OCI-LY1 (cell line): ENCODE measurements around the gene NATD1.

Experiments used
- H2AFZ ChIP-seq: fragments of 200-600 bp; sonication (generic), shearing (Covaris generic); 2 replicates; pipeline ENCODE4 v1.6.0; 2014; ENCODE audit warnings: antibody characterized with exemption, mild to moderate bottlenecking, low read length
- H3F3A ChIP-seq: fragments of 200-600 bp; sonication (generic), shearing (Covaris generic); 2 replicates; pipeline ENCODE4 v1.6.0; 2014; ENCODE audit warnings: mild to moderate bottlenecking, antibody characterized with exemption, low read length, moderate library complexity; ENCODE audit not compliant: insufficient read depth
- H3K27ac ChIP-seq: fragments of 200-600 bp; sonication (generic); 2 replicates; pipeline ENCODE4 v1.5.1; 2014; ENCODE audit warnings: low read length, mixed run types, mild to moderate bottlenecking, low read depth; ENCODE audit not compliant: poor library complexity, severe bottlenecking
- H3K27me3 ChIP-seq: fragments of 200-600 bp; sonication (generic); 2 replicates; pipeline ENCODE4 v1.6.0; 2014; ENCODE audit warnings: antibody characterized with exemption, mild to moderate bottlenecking, low read length, moderate library complexity; ENCODE audit not compliant: insufficient read depth
- H3K36me3 ChIP-seq: fragments of 200-600 bp; sonication (generic); 2 replicates; pipeline ENCODE4 v1.6.1; 2014; ENCODE audit warnings: mild to moderate bottlenecking, antibody characterized with exemption, low read length, moderate library complexity, mixed read lengths; ENCODE audit not compliant: insufficient read depth
- H3K4me1 ChIP-seq: fragments of 200-600 bp; sonication (generic); 2 replicates; pipeline ENCODE4 v1.5.1; 2014; ENCODE audit warnings: mild to moderate bottlenecking, low read length, moderate library complexity; ENCODE audit not compliant: insufficient read depth, severe bottlenecking
- H3K4me2 ChIP-seq: fragments of 200-600 bp; sonication (generic), shearing (Covaris generic); 2 replicates; pipeline ENCODE4 v1.6.1; 2014; ENCODE audit warnings: low read length
- H3K4me3 ChIP-seq: fragments of 200-600 bp; sonication (generic); 2 replicates; pipeline ENCODE4 v1.5.1; 2014; ENCODE audit warnings: low read length, low read depth, mild to moderate bottlenecking, mixed read lengths; ENCODE audit not compliant: poor library complexity, severe bottlenecking
- H3K79me2 ChIP-seq: fragments of 200-600 bp; shearing (Covaris generic); 2 replicates; pipeline ENCODE4 v1.6.1; 2016; ENCODE audit warnings: mixed run types, low read length, mixed read lengths; ENCODE audit not compliant: insufficient read depth
- H3K9ac ChIP-seq: fragments of 200-600 bp; sonication (generic), shearing (Covaris generic); 2 replicates; pipeline ENCODE4 v1.6.1; 2014; ENCODE audit warnings: mild to moderate bottlenecking, low read length, mixed read lengths
- H3K9me2 ChIP-seq: fragments of 200-600 bp; sonication (generic), shearing (Covaris generic); 2 replicates; pipeline ENCODE4 v1.6.1; 2014; ENCODE audit warnings: low read depth, mild to moderate bottlenecking, low read length, mixed read lengths
- H3K9me3 ChIP-seq: fragments of 200-600 bp; shearing (Covaris generic); 2 replicates; pipeline ENCODE4 v1.6.1; 2014; ENCODE audit warnings: low read length, mixed read lengths
- H4K20me1 ChIP-seq: fragments of 200-600 bp; sonication (generic), shearing (Covaris generic); 2 replicates; pipeline ENCODE4 v1.6.0; 2016; ENCODE audit warnings: mild to moderate bottlenecking, low read length; ENCODE audit not compliant: insufficient read depth
- CTCF ChIP-seq: fragments of 200-600 bp; sonication (generic), shearing (Covaris generic); IDR thresholded peaks from 2 replicates; pipeline ENCODE4 v1.5.1; 2017; ENCODE audit warnings: mild to moderate bottlenecking, antibody characterized with exemption, low read length, moderate library complexity, mixed read lengths
- EZH2 ChIP-seq: fragments of 200-600 bp; sonication (generic), shearing (Covaris generic); IDR thresholded peaks from 2 replicates; pipeline ENCODE4 v1.8.0; 2017; ENCODE audit warnings: borderline replicate concordance, mixed run types, mild to moderate bottlenecking, antibody characterized with exemption, low read length, moderate library complexity, mixed read lengths

NATD1 gene

GRCh38 chr17:21200590-21201297 is 52.5 kb downstream of the NATD1 start:
- Histone ChIP-seq H3K9ac (peak overlapping the region; percentile 56; the same call in 1 of the 2 replicates), H3K9me2 (no peaks in the 10 kb centered on the region), H3K79me2 (peaks cover 23% of the 10 kb centered on the region), H3K27me3 (no peaks in the 10 kb centered on the region), H3F3A (no peaks in the 10 kb centered on the region), H3K36me3 (peaks cover 30% of the 10 kb centered on the region), H3K27ac (peak overlapping the region; percentile 89), H3K4me1 (peaks cover 33% of the 10 kb centered on the region), H3K4me2 (peak overlapping the region; percentile 62), H3K9me3 (no peaks in the 10 kb centered on the region), H2AFZ (no peak overlapping the region), H3K4me3 (peak overlapping the region; percentile 47), H4K20me1 (no peaks in the 10 kb centered on the region)
- TF ChIP-seq CTCF = no peak

GRCh38 chr17:21199856-21200255 is 53.4 kb downstream of the NATD1 start:
- H4K20me1 ChIP-seq = no peaks in the 10 kb centered on the region
- peaks cover 34% of the 10 kb centered on the region for H3K4me1 ChIP-seq
- H3K79me2 ChIP-seq = peaks cover 19% of the 10 kb centered on the region; the same call in 1 of the 2 replicates

GRCh38 chr17:21199311-21199710 is 53.9 kb downstream of the NATD1 start:
- no peaks in the 10 kb centered on the region for H3K9me2 ChIP-seq
- H2AFZ ChIP-seq = no peak overlapping the region
- peak overlapping the region; percentile 48; the same call in 1 of the 2 replicates for H3K9ac ChIP-seq
- H4K20me1 ChIP-seq = no peaks in the 10 kb centered on the region
- peaks cover 40% of the 10 kb centered on the region for H3K4me1 ChIP-seq
- peak overlapping the region; percentile 62; the same call in 1 of the 2 replicates for H3K4me2 ChIP-seq
- H3K4me3 ChIP-seq = no peak overlapping the region
- H3K79me2 ChIP-seq = peaks cover 19% of the 10 kb centered on the region; the same call in 1 of the 2 replicates
- peaks cover 27% of the 10 kb centered on the region for H3K36me3 ChIP-seq
- no peak for TF ChIP-seq CTCF
- TF ChIP-seq EZH2 = no peak
- no peaks in the 10 kb centered on the region for H3K9me3 ChIP-seq
- H3K27ac ChIP-seq = peak overlapping the region; percentile 89
- H3K27me3 ChIP-seq = no peaks in the 10 kb centered on the region
- no peaks in the 10 kb centered on the region for H3F3A ChIP-seq

More at GRCh38 chr17:21199856-21200255, 53.4 kb downstream of the NATD1 start:
- H3K9ac ChIP-seq = peak overlapping the region; percentile 56; the same call in 1 of the 2 replicates
- H3K4me2 ChIP-seq = peak overlapping the region; percentile 62
- peaks cover 27% of the 10 kb centered on the region for H3K36me3 ChIP-seq
- no peaks in the 10 kb centered on the region for H3F3A ChIP-seq
- no peaks in the 10 kb centered on the region for H3K9me3 ChIP-seq
- H3K27ac ChIP-seq = peak overlapping the region; percentile 89
- H3K9me2 ChIP-seq = no peaks in the 10 kb centered on the region
- TF ChIP-seq CTCF (no peak), EZH2 (no peak)
- no peaks in the 10 kb centered on the region for H3K27me3 ChIP-seq
- H2AFZ ChIP-seq = no peak overlapping the region
- H3K4me3 ChIP-seq = peak overlapping the region; percentile 47
